ENCODE results near the gene MLX.

GRCh38 chr17:42553161-42553818 lies 13.6 kb upstream of the MLX start:
- no peak for TF ChIP-seq CTCF (IDR thresholded peaks at IDR 0.05; ENCODE audit: low read depth, low read length)
- TF ChIP-seq MYC (IDR thresholded peaks at IDR 0.05; ENCODE audit: low read depth, low read length), result no peak

Measured in NB4 (cell line).